ENCODE data around the gene DIAPH2.

The DIAPH2 gene

DNA sequence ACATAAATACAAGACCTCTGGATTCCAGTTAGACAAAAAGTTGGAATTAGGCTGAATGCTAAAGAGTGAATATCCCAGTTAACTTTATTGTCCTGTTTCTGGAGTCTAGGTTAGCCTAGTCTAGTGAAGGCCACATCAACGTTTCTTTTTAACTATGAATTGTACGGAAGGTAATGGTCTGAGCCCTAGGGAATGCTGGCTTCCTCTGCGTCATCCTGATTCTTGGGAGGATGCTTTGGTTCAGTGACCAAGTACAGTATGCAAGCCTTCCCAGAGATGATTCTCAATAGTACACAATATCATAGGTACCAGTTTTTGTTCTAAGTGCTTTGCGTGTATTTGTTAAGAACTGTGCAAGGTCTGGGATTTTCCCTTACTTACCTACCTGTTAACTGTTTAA lies 11.8 kb downstream of the DIAPH2 start:
- Histone ChIP-seq H3F3A (ENCODE audit: low read depth) (no peaks in the 10 kb centered on the region), H3K36me3 (ENCODE audit: insufficient read depth, low read length) (no peaks in the 10 kb centered on the region), H3K9me3 (ENCODE audit: insufficient read depth, low read depth, low read length) (no peaks in the 10 kb centered on the region), H3K27me3 (ENCODE audit: insufficient read depth, low read length, poor library complexity, severe bottlenecking) (no peaks in the 10 kb centered on the region), H3K9ac (ENCODE audit: low read depth, low read length, poor library complexity, severe bottlenecking) (no peak overlapping the region), H3K4me2 (ENCODE audit: low read depth, low read length, poor library complexity, severe bottlenecking) (no peak overlapping the region), H3K79me2 (ENCODE audit: insufficient read depth, low read length) (no peaks in the 10 kb centered on the region), H3K4me3 (ENCODE audit: low read length, poor library complexity, severe bottlenecking) (no peak overlapping the region), H4K20me1 (ENCODE audit: insufficient read depth, low read length, poor library complexity, severe bottlenecking) (no peaks in the 10 kb centered on the region), H3K9me2 (replicated peaks; ENCODE audit: low read depth, low read length) (no peaks in the 10 kb centered on the region), H3K4me1 (ENCODE audit: insufficient read depth, low read length, poor library complexity, severe bottlenecking) (no peaks in the 10 kb centered on the region), H2AFZ (ENCODE audit: low read length) (no peak overlapping the region)
- no peak for TF ChIP-seq EZH2phosphoT487 (IDR thresholded peaks at IDR 0.05; ENCODE audit: borderline replicate concordance)
- TF ChIP-seq, protein P1, sequence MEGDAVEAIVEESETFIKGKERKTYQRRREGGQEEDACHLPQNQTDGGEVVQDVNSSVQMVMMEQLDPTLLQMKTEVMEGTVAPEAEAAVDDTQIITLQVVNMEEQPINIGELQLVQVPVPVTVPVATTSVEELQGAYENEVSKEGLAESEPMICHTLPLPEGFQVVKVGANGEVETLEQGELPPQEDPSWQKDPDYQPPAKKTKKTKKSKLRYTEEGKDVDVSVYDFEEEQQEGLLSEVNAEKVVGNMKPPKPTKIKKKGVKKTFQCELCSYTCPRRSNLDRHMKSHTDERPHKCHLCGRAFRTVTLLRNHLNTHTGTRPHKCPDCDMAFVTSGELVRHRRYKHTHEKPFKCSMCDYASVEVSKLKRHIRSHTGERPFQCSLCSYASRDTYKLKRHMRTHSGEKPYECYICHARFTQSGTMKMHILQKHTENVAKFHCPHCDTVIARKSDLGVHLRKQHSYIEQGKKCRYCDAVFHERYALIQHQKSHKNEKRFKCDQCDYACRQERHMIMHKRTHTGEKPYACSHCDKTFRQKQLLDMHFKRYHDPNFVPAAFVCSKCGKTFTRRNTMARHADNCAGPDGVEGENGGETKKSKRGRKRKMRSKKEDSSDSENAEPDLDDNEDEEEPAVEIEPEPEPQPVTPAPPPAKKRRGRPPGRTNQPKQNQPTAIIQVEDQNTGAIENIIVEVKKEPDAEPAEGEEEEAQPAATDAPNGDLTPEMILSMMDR (conservative IDR thresholded peaks at IDR 0.05; ENCODE audit: low read length), result no peak

DNA sequence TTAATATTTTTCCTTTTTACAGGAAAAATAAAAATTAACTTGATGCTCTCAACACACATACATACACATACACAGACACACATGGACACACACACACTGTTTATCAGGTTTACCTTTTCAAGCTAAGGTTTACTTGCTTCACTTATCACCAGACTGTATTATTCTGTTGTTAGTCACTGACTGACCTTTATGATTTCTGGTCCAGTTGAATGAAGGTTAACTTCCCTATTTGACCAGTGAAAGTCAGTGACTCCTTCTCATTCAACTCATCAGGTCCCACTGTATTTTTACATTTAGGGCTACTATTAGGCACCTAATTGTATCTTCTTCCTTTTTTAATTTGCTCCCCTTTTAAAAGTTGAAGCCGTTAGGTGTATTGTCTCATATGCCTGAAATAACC lies 16.0 kb downstream of the DIAPH2 start:
- TF ChIP-seq, protein P1 (conservative IDR thresholded peaks at IDR 0.05; ENCODE audit: low read length), result no peak
- TF ChIP-seq EZH2phosphoT487 (IDR thresholded peaks at IDR 0.05; ENCODE audit: borderline replicate concordance), result no peak
- Histone ChIP-seq H2AFZ (ENCODE audit: low read length) (no peak overlapping the region), H3K36me3 (ENCODE audit: insufficient read depth, low read length) (no peaks in the 10 kb centered on the region), H3K9me2 (replicated peaks; ENCODE audit: low read depth, low read length) (no peaks in the 10 kb centered on the region), H3K9ac (ENCODE audit: low read depth, low read length, poor library complexity, severe bottlenecking) (no peak overlapping the region), H3K79me2 (ENCODE audit: insufficient read depth, low read length) (no peaks in the 10 kb centered on the region), H3F3A (ENCODE audit: low read depth) (no peaks in the 10 kb centered on the region), H3K27me3 (ENCODE audit: insufficient read depth, low read length, poor library complexity, severe bottlenecking) (no peaks in the 10 kb centered on the region), H4K20me1 (ENCODE audit: insufficient read depth, low read length, poor library complexity, severe bottlenecking) (no peaks in the 10 kb centered on the region), H3K9me3 (ENCODE audit: insufficient read depth, low read depth, low read length) (no peaks in the 10 kb centered on the region), H3K4me2 (ENCODE audit: low read depth, low read length, poor library complexity, severe bottlenecking) (no peak overlapping the region), H3K4me3 (ENCODE audit: low read length, poor library complexity, severe bottlenecking) (no peak overlapping the region), H3K4me1 (ENCODE audit: insufficient read depth, low read length, poor library complexity, severe bottlenecking) (no peaks in the 10 kb centered on the region)

DNA sequence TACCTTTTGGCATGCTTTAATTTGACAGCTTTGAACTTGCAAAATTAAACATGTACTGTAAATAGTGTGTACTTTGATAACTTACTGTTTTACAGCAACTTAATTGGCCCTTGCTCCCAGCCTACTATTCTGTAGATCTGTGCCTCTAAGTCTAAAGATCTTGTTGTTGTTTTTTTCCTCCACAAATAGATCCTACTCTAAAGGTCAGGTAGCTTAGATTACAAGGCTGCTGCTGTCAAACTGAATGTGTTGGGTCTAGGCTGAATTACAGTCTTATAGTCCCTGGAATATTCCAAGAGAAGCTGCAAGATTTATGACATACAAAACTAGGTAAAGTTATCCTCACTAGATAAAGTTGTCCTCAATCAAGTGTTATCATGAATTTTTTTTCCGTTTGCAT lies 18.7 kb downstream of the DIAPH2 start:
- no peak overlapping the region for H3K9ac ChIP-seq (ENCODE audit: low read depth, low read length, poor library complexity, severe bottlenecking)
- H3K9me3 ChIP-seq (ENCODE audit: insufficient read depth, low read depth, low read length), result no peaks in the 10 kb centered on the region
- H2AFZ ChIP-seq (ENCODE audit: low read length), result no peak overlapping the region
- no peaks in the 10 kb centered on the region for H4K20me1 ChIP-seq (ENCODE audit: insufficient read depth, low read length, poor library complexity, severe bottlenecking)
- no peaks in the 10 kb centered on the region for H3K36me3 ChIP-seq (ENCODE audit: insufficient read depth, low read length)
- no peak overlapping the region for H3K4me3 ChIP-seq (ENCODE audit: low read length, poor library complexity, severe bottlenecking)
- no peaks in the 10 kb centered on the region for H3K4me1 ChIP-seq (ENCODE audit: insufficient read depth, low read length, poor library complexity, severe bottlenecking)
- H3K4me2 ChIP-seq (ENCODE audit: low read depth, low read length, poor library complexity, severe bottlenecking), result no peak overlapping the region
- no peaks in the 10 kb centered on the region for H3K27me3 ChIP-seq (ENCODE audit: insufficient read depth, low read length, poor library complexity, severe bottlenecking)
- TF ChIP-seq EZH2phosphoT487 (IDR thresholded peaks at IDR 0.05; ENCODE audit: borderline replicate concordance), result no peak
- TF ChIP-seq, protein P1 (conservative IDR thresholded peaks at IDR 0.05; ENCODE audit: low read length), result no peak
- no peaks in the 10 kb centered on the region for H3K79me2 ChIP-seq (ENCODE audit: insufficient read depth, low read length)
- H3F3A ChIP-seq (ENCODE audit: low read depth), result no peaks in the 10 kb centered on the region
- no peaks in the 10 kb centered on the region for H3K9me2 ChIP-seq (replicated peaks; ENCODE audit: low read depth, low read length)
